HEK293 (cell line): ENCODE results near the gene MRO.

Experiments used
- EGR2 ChIP-seq: fragments of 450-650 bp; formaldehyde crosslinking; IDR thresholded peaks from 2 replicates; pipeline ENCODE4 v1.5.1; 2016; ENCODE audit warnings: low read depth, missing biosample characterization, missing genetic modification characterization
- GLI2 ChIP-seq: fragments of 450-650 bp; formaldehyde crosslinking; IDR thresholded peaks from 2 replicates; pipeline ENCODE4; 2017; ENCODE audit warnings: missing biosample characterization, missing genetic modification characterization, low read depth, borderline replicate concordance
- HOXA7 ChIP-seq: sonication (generic); formaldehyde crosslinking; IDR thresholded peaks from 2 replicates; pipeline ENCODE4 v1.8.1; 2022; ENCODE audit warnings: missing genetic modification reagents, borderline replicate concordance
- HOXC10 ChIP-seq: sonication (generic); formaldehyde crosslinking; IDR thresholded peaks from 2 replicates; pipeline ENCODE4 v1.8.1; 2023; ENCODE audit warnings: mild to moderate bottlenecking, missing genetic modification reagents
- INSM2 ChIP-seq: fragments of 450-650 bp; formaldehyde crosslinking; IDR thresholded peaks from 2 replicates; pipeline ENCODE4 v1.5.1; 2016; ENCODE audit warnings: missing biosample characterization, missing genetic modification characterization
- PBX3 ChIP-seq: sonication (generic); formaldehyde crosslinking; IDR thresholded peaks from 2 replicates; pipeline ENCODE4 v1.8.1; 2022; ENCODE audit warnings: mild to moderate bottlenecking, moderate library complexity, missing genetic modification reagents
- SALL2 ChIP-seq: fragments of 450-650 bp; formaldehyde crosslinking; IDR thresholded peaks from 2 replicates; pipeline ENCODE4 v1.5.0; 2017; ENCODE audit warnings: missing biosample characterization, mild to moderate bottlenecking, missing genetic modification characterization, borderline replicate concordance
- TCF7L2 ChIP-seq: IDR thresholded peaks from 2 replicates; pipeline ENCODE4 v1.6.1; 2011; ENCODE audit warnings: low read depth, mild to moderate bottlenecking, inconsistent platforms, low read length, moderate library complexity, borderline replicate concordance
- YY1 ChIP-seq: fragments of 450-650 bp; formaldehyde crosslinking; IDR thresholded peaks from 2 replicates; pipeline ENCODE4 v1.5.1; 2018; ENCODE audit warnings: missing biosample characterization, missing genetic modification characterization
- ZBTB10 ChIP-seq: fragments of 450-650 bp; formaldehyde crosslinking; IDR thresholded peaks from 2 replicates; pipeline ENCODE4 v1.5.1; 2016; ENCODE audit warnings: missing biosample characterization, missing genetic modification characterization
- ZFP3 ChIP-seq: fragments of 450-650 bp; formaldehyde crosslinking; IDR thresholded peaks from 2 replicates; pipeline ENCODE4 v1.5.1; 2016; ENCODE audit warnings: low read depth, missing biosample characterization, missing genetic modification characterization
- ZFP37 ChIP-seq: fragments of 450-650 bp; formaldehyde crosslinking; IDR thresholded peaks from 2 replicates; pipeline ENCODE4 v1.5.1; 2016; ENCODE audit warnings: missing biosample characterization, missing genetic modification characterization
- ZNF132 ChIP-seq: fragments of 450-650 bp; formaldehyde crosslinking; IDR thresholded peaks from 2 replicates; pipeline ENCODE4 v1.5.1; 2017; ENCODE audit warnings: missing biosample characterization, missing genetic modification characterization, borderline replicate concordance
- ZNF146 ChIP-seq: fragments of 450-650 bp; formaldehyde crosslinking; IDR thresholded peaks from 2 replicates; pipeline ENCODE4 v1.5.1; 2016; ENCODE audit warnings: missing biosample characterization, missing genetic modification characterization
- ZNF157 ChIP-seq: fragments of 450-650 bp; formaldehyde crosslinking; IDR thresholded peaks from 2 replicates; pipeline ENCODE4 v1.5.1; 2016; ENCODE audit warnings: missing biosample characterization, missing genetic modification characterization
- ZNF169 ChIP-seq: fragments of 450-650 bp; formaldehyde crosslinking; IDR thresholded peaks from 2 replicates; pipeline ENCODE4 v1.5.1; 2016; ENCODE audit warnings: missing biosample characterization, missing genetic modification characterization
- ZNF174 ChIP-seq: fragments of 450-650 bp; formaldehyde crosslinking; IDR thresholded peaks from 2 replicates; pipeline ENCODE4 v1.5.0; 2017; ENCODE audit warnings: missing biosample characterization, mild to moderate bottlenecking, missing genetic modification characterization
- ZNF223 ChIP-seq: fragments of 450-650 bp; formaldehyde crosslinking; IDR thresholded peaks from 2 replicates; pipeline ENCODE4 v1.5.1; 2016; ENCODE audit warnings: missing biosample characterization, missing genetic modification characterization
- ZNF274 ChIP-seq, 2 experiments: fragments of 200-500 bp in 1 of 2; fragments of 450-650 bp in 1 of 2; sonication (Bioruptor generic) in 1 of 2; formaldehyde crosslinking in 1 of 2; IDR thresholded peaks; 2 replicates each; pipeline versions ENCODE4 v1.5.1 to v1.6.1; 2014 to 2016; ENCODE audit warnings: borderline replicate concordance in 1 of 2, inconsistent platforms in 1 of 2, low read length in 1 of 2, missing biosample characterization in 1 of 2, missing genetic modification characterization in 1 of 2
- ZNF324 ChIP-seq: fragments of 450-650 bp; formaldehyde crosslinking; IDR thresholded peaks from 2 replicates; pipeline ENCODE4 v1.5.1; 2016; ENCODE audit warnings: missing biosample characterization, missing genetic modification characterization
- ZNF335 ChIP-seq: fragments of 450-650 bp; formaldehyde crosslinking; conservative IDR thresholded peaks from 2 replicates; pipeline ENCODE4 v1.5.1; 2016; ENCODE audit warnings: missing biosample characterization, missing genetic modification characterization
- ZNF394 ChIP-seq: fragments of 450-650 bp; formaldehyde crosslinking; IDR thresholded peaks from 2 replicates; pipeline ENCODE4 v1.5.1; 2016; ENCODE audit warnings: missing biosample characterization, missing genetic modification characterization, mild to moderate bottlenecking, moderate library complexity, borderline replicate concordance
- ZNF398 ChIP-seq: fragments of 450-650 bp; formaldehyde crosslinking; IDR thresholded peaks from 2 replicates; pipeline ENCODE4 v1.5.1; 2017; ENCODE audit warnings: missing biosample characterization, missing genetic modification characterization
- ZNF549 ChIP-seq: fragments of 450-650 bp; IDR thresholded peaks from 2 replicates; pipeline ENCODE4 v1.5.1; 2018; ENCODE audit warnings: missing biosample characterization, missing genetic modification characterization, mild to moderate bottlenecking, inconsistent platforms, moderate library complexity
- ZNF580 ChIP-seq: fragments of 450-650 bp; formaldehyde crosslinking; IDR thresholded peaks from 2 replicates; pipeline ENCODE4 v1.5.1; 2016; ENCODE audit warnings: missing biosample characterization, missing genetic modification characterization
- ZNF600 ChIP-seq: fragments of 450-650 bp; formaldehyde crosslinking; IDR thresholded peaks from 2 replicates; pipeline ENCODE4 v1.5.1; 2016; ENCODE audit warnings: missing biosample characterization, missing genetic modification characterization
- ZNF621 ChIP-seq: fragments of 450-650 bp; formaldehyde crosslinking; IDR thresholded peaks from 2 replicates; pipeline ENCODE4 v1.5.1; 2017; ENCODE audit warnings: missing biosample characterization, missing genetic modification characterization
- ZNF626 ChIP-seq: fragments of 450-650 bp; sonication (Bioruptor Pico); formaldehyde crosslinking; IDR thresholded peaks from 2 replicates; pipeline ENCODE4 v1.5.1; 2018; ENCODE audit warnings: missing biosample characterization, missing genetic modification characterization, inconsistent platforms
- ZNF701 ChIP-seq: fragments of 450-650 bp; formaldehyde crosslinking; IDR thresholded peaks from 2 replicates; pipeline ENCODE4 v1.5.1; 2016; ENCODE audit warnings: missing biosample characterization, missing genetic modification characterization
- ZNF785 ChIP-seq: fragments of 450-650 bp; formaldehyde crosslinking; IDR thresholded peaks from 2 replicates; pipeline ENCODE4 v1.5.1; 2016; ENCODE audit warnings: missing biosample characterization, missing genetic modification characterization
- ZSCAN23 ChIP-seq: fragments of 450-650 bp; formaldehyde crosslinking; IDR thresholded peaks from 2 replicates; pipeline ENCODE4 v1.5.1; 2016; ENCODE audit warnings: missing biosample characterization, missing genetic modification characterization

The MRO gene

GRCh38 chr18:50748243-50749229 is 71.3 kb downstream of the MRO start (continued):
- TF ChIP-seq INSM2 (tag by site-specific recombination) (peak; percentile 41; the same call in 1 of the 2 replicates), GLI2 (peak; percentile 84), ZNF223 (tag by site-specific recombination) (no peak), ZNF174 (tag by site-specific recombination) (no peak), ZFP37 (no peak), ZNF157 (tag by site-specific recombination) (no peak), ZNF580 (tag by site-specific recombination) (peak; percentile 92), ZSCAN23 (no peak), ZBTB10 (tag by site-specific recombination) (peak; percentile 53; the same call in 1 of the 2 replicates), YY1 (tag by site-specific recombination) (peak; percentile 59), SALL2 (no peak), ZNF146 (tag by site-specific recombination) (no peak), TCF7L2 (peak; percentile 96), HOXA7 (CRISPR knock-in tag) (no peak), PBX3 (no peak), ZNF274 (IDR thresholded peaks at IDR 0.05; ENCODE audit: low read length) (no peak), ZNF274 (tag by site-specific recombination; IDR thresholded peaks at IDR 0.05; ENCODE audit: borderline replicate concordance) (no peak), ZNF626 (tag by site-specific recombination) (no peak), ZNF621 (tag by site-specific recombination) (no peak), ZNF549 (tag by site-specific recombination) (no peak), ZNF600 (tag by site-specific recombination) (peak; percentile 71), ZNF335 (tag by site-specific recombination) (peak; percentile 72), ZFP3 (tag by site-specific recombination) (peak; percentile 66; the same call in 1 of the 2 replicates), ZNF785 (no peak), ZNF169 (tag by site-specific recombination) (no peak), ZNF394 (tag by site-specific recombination) (no peak; the same call in 1 of the 2 replicates), EGR2 (no peak), ZNF398 (peak; percentile 71), ZNF324 (tag by site-specific recombination) (peak; percentile 72), ZNF132 (no peak), ZNF701 (0 out of 2 replicates have a peak, but pooled peaks have one; percentile 17), HOXC10 (CRISPR knock-in tag) (no peak)
